GM12864 (cell line): Measurements from ENCODE around the gene NOS2.
"Not testable (repeated sequence)": the region's sequence is repeated elsewhere in the genome, so short reads cannot be mapped to it uniquely, and the experiment has no call there.

Source experiments
- DNase-seq: peaks from one replicate; pipeline ENCODE4 v3.0.0-alpha.2; 2011; ENCODE audit warnings: low read depth
- H3K4me3 ChIP-seq: 2 replicates; pipeline ENCODE4 v1.5.1; 2011; ENCODE audit warnings: mild to moderate bottlenecking, low read depth, low read length, control low read depth
- TF ChIP-seq, protein P1 (sequence below): IDR thresholded peaks from 2 replicates; pipeline ENCODE4 v1.5.1; 2011; ENCODE audit warnings: low read depth, mild to moderate bottlenecking, moderate library complexity, low read length, control low read depth, inconsistent platforms; ENCODE audit errors: missing control alignments

NOS2 gene

DNA sequence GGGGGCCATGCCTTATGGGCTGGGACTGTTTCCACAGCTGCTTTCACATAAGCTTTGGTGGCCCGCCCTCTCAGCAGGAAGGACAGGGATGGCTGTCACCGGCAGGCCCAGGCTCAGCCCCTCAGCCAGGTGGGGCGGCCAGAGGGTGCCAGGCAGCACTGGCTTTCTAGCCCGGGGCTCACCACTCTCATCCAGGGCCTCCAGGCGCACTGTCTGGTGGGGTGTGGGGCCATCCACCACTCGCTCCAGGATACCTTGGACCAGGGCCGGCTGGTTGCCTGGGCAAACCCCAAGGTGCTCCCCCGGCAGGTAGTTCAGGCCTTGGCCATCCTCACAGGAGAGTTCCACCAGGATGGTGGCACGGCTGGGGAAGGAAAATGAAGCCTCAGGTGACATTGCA is 35.0 kb downstream of the NOS2 start:
- TF ChIP-seq, protein P1, sequence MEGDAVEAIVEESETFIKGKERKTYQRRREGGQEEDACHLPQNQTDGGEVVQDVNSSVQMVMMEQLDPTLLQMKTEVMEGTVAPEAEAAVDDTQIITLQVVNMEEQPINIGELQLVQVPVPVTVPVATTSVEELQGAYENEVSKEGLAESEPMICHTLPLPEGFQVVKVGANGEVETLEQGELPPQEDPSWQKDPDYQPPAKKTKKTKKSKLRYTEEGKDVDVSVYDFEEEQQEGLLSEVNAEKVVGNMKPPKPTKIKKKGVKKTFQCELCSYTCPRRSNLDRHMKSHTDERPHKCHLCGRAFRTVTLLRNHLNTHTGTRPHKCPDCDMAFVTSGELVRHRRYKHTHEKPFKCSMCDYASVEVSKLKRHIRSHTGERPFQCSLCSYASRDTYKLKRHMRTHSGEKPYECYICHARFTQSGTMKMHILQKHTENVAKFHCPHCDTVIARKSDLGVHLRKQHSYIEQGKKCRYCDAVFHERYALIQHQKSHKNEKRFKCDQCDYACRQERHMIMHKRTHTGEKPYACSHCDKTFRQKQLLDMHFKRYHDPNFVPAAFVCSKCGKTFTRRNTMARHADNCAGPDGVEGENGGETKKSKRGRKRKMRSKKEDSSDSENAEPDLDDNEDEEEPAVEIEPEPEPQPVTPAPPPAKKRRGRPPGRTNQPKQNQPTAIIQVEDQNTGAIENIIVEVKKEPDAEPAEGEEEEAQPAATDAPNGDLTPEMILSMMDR = no peak
- DNase-seq = no peak
- no peak overlapping the region for H3K4me3 ChIP-seq

GRCh38 chr17:27764589-27764988 is 35.7 kb downstream of the NOS2 start:
- no peak for DNase-seq
- TF ChIP-seq, protein P1 = no peak

GRCh38 chr17:27762527-27763305 is 37.6 kb downstream of the NOS2 start:
- no peak overlapping the region for H3K4me3 ChIP-seq
- no peak for DNase-seq
- TF ChIP-seq, protein P1 = no peak

More at GRCh38 chr17:27764589-27764988, 35.7 kb downstream of the NOS2 start:
- no peak overlapping the region for H3K4me3 ChIP-seq

- H3K4me3 ChIP-seq, DNase-seq: not testable (repeated sequence)
These were observed 39.4 kb downstream of the NOS2 start for GRCh38 chr17:27760931-27761330.

DNA sequence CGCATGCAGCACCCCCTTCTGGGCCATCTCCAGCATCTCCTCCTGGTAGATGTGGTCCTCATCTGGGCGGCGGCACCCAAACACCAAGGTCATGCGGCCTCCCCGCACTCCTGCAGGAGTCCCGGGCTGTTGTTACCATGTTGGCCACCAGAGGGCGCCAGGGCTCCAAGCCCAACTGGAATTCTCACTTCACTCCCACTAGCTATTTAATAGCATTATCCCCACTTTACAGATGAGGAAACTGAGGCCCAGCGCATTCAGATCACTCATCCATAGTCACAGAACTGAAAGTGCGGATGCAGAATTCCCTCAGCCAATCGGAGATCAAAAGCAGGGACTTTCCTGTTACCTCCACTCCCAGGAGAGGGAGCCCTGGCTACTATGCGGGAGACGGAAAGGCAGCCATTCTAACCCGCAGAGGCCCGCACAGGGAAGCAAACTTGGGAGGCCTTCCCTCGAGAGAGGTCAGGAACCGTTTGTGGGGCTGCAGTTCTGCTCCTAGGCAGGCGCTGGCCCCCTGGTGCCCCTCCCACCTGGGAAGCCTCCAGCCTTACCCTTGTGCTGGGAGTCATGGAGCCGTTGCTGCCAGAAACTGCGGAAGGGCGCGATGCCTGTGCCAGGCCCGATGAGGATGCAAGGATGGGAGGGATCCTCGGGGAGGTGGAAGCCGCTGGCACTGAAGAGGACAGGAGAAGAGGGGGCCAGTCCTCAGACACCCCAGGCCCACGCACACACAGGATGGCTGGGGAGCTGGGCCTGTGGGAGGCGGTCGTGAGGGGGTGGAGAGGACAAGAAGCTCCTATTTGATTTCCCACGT is 40.1 kb downstream of the NOS2 start:
- TF ChIP-seq, protein P1 = peak; percentile 88
- no peak overlapping the region for H3K4me3 ChIP-seq
- DNase-seq = no peak

DNA sequence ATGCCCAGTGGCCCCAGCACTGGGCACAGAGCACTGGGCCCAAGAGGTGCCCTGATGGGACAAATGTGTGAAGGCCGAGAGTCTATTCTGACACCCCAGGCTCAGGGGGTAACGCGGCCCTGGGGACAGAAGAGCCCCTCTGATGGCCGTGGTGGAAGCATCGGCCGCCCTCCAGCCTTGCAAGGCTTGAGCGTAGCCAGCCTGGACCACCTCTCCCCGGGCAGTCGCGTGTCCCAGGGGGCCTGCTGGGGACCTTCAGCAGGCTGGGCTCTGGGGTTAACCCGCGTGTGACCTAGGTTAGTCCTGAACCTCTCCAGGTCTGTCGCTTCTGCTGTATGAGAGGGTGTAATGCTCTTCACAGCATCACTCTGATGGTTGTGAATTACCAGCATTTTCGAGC is 40.8 kb downstream of the NOS2 start:
- H3K4me3 ChIP-seq = no peak overlapping the region
- TF ChIP-seq, protein P1 = no peak
- no peak for DNase-seq
